ENCODE measurements around the gene LTBP4. TPM values are rescaled to one million over a fixed set of nuclear protein-coding genes. Genes with fewer than 3 reads are reported as not detected.
A peak's percentile ranks its signal among the peaks of the same experiment; 100 is the strongest.

The LTBP4 gene
- total RNA-seq = 1,000 to 10,000 TPM in 2 of 4 donors, 100 to 1,000 TPM in 2; 851 to 1,504 (median 1,156) TPM

- no peak for DNase-seq (ENCODE audit: low spot score in 2 of 2)
- Histone ChIP-seq H3K36me3 (no peaks in the 10 kb centered on the region), H3K27me3 (peaks cover 0 to 27% of the 10 kb centered on the region in 2 donors), H3K4me1 (peaks cover 0 to 98% (median 69%) of the 10 kb centered on the region in 4 donors), H3K27ac (peak within 1 kb of the TSS; percentile 84 to 95 (median 92)), H3K9me3 (no peaks in the 10 kb centered on the region), H3K4me3 (peak within 1 kb of the TSS; percentile 60 to 90 (median 68))
- WGBS, 2 donors = 1 to 3% methylated on average over 7 to 32 of the region's 82 CpGs
- TF ChIP-seq EP300 (IDR thresholded peaks at IDR 0.05) (peak in 1 of 2 donors; percentile 4), POLR2A (IDR thresholded peaks at IDR 0.05) (peak in 1 of 2 donors; percentile 60)
- TF ChIP-seq, protein P1, sequence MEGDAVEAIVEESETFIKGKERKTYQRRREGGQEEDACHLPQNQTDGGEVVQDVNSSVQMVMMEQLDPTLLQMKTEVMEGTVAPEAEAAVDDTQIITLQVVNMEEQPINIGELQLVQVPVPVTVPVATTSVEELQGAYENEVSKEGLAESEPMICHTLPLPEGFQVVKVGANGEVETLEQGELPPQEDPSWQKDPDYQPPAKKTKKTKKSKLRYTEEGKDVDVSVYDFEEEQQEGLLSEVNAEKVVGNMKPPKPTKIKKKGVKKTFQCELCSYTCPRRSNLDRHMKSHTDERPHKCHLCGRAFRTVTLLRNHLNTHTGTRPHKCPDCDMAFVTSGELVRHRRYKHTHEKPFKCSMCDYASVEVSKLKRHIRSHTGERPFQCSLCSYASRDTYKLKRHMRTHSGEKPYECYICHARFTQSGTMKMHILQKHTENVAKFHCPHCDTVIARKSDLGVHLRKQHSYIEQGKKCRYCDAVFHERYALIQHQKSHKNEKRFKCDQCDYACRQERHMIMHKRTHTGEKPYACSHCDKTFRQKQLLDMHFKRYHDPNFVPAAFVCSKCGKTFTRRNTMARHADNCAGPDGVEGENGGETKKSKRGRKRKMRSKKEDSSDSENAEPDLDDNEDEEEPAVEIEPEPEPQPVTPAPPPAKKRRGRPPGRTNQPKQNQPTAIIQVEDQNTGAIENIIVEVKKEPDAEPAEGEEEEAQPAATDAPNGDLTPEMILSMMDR (IDR thresholded peaks at IDR 0.05) = peak in 2 of 5 experiments; percentile 13 to 39
Observed at GRCh38 chr19:40601134-40601974, at the start of gene LTBP4. LTBP4 (plus strand) TSS chr19:40601369; CDS start chr19:40601388, 19 bp downstream.

DNA sequence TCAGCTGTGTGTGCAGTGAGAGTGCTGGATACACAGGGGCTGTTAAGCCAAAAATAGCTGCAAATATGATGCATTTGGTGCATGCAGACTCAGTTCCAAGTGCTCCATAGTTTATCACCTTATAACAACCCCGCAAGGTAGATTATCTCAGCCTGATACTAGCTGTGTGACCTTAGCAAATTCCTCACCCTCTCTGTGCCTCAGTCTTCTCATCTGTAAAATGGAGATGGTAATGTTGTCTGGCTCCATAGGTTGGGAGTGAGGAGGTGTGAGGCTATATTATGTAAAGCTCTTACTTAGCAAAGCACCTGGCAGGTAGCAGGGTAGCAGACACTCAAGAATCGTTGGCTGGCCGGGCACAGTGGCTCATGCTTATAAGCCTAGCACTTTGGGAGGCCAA lies 48.3 kb upstream of the LTBP4 start:
- TF ChIP-seq, protein P1 (IDR thresholded peaks at IDR 0.05) = no peak
- TF ChIP-seq EP300 (IDR thresholded peaks at IDR 0.05) (no peak), POLR2A (IDR thresholded peaks at IDR 0.05) (no peak)
- no peak overlapping the region for H3K4me3 ChIP-seq
- no peaks in the 10 kb centered on the region for H3K9me3 ChIP-seq
- no peak for DNase-seq (ENCODE audit: low spot score in 2 of 2)
- peaks cover 0 to 42% of the 10 kb centered on the region in 2 donors for H3K27me3 ChIP-seq
- H3K27ac ChIP-seq = no peak overlapping the region
- WGBS, 2 donors = 90 to 93% methylated on average over 3 of the region's 3 CpGs
- H3K4me1 ChIP-seq = peaks cover 0 to 9% (median 2%) of the 10 kb centered on the region in 4 donors
- peaks cover 0 to 5% (median 0%) of the 10 kb centered on the region in 3 donors for H3K36me3 ChIP-seq

GRCh38 chr19:40553885-40554857 lies 47.0 kb upstream of the LTBP4 start:
- 25 to 29% methylated on average over 40 to 48 of the region's 69 CpGs for WGBS, 2 donors
- Histone ChIP-seq H3K4me1 (peaks cover 0 to 6% (median under 1%) of the 10 kb centered on the region in 4 donors), H3K4me3 (no peak overlapping the region), H3K36me3 (peaks cover 0 to 5% (median 0%) of the 10 kb centered on the region in 3 donors), H3K9me3 (no peaks in the 10 kb centered on the region), H3K27me3 (peaks cover 0 to 36% of the 10 kb centered on the region in 2 donors), H3K27ac (no peak overlapping the region)
- TF ChIP-seq POLR2A (IDR thresholded peaks at IDR 0.05) (no peak), EP300 (IDR thresholded peaks at IDR 0.05) (no peak)
- TF ChIP-seq, protein P1 (IDR thresholded peaks at IDR 0.05) = no peak
- no peak for DNase-seq (ENCODE audit: low spot score in 2 of 2)

- Histone ChIP-seq H3K27ac (no peak overlapping the region), H3K4me3 (no peak overlapping the region), H3K4me1 (peaks cover 0 to 3% (median 0%) of the 10 kb centered on the region in 4 donors), H3K9me3 (no peaks in the 10 kb centered on the region), H3K27me3 (peaks cover 0 to 23% of the 10 kb centered on the region in 2 donors), H3K36me3 (peaks cover 0 to 16% (median 0%) of the 10 kb centered on the region in 3 donors)
- TF ChIP-seq, protein P1 (IDR thresholded peaks at IDR 0.05) = no peak
- no peak for TF ChIP-seq POLR2A (IDR thresholded peaks at IDR 0.05)
- TF ChIP-seq EP300 (IDR thresholded peaks at IDR 0.05) = no peak
- DNase-seq (ENCODE audit: low spot score in 2 of 2) = no peak
- WGBS, 2 donors = 79 to 85% methylated on average over 17 of the region's 17 CpGs
Observed at GRCh38 chr19:40555978-40556689, 45.0 kb upstream of the LTBP4 start.

Measured in tibial nerve (tissue), 4 donors.